Measurements from ENCODE around the gene LRRC8A.
A peak's percentile ranks its signal among the peaks of the same experiment; 100 is the strongest.
"Not testable (repeated sequence)": the region's sequence is repeated elsewhere in the genome, so short reads cannot be mapped to it uniquely, and the experiment has no call there.

LRRC8A gene

GRCh38 chr9:128881884-128882676, at the start of gene LRRC8A, which contains the start of gene KYAT1:
Gene LRRC8A, plus strand, starts transcription at chr9:128882133. Its CDS starts 25,032 bp downstream, at chr9:128907165.
Gene KYAT1, minus strand, starts transcription at chr9:128881950. Its CDS starts 36,545 bp downstream, at chr9:128845405.
- DNase-seq = peak; percentile 84

GRCh38 chr9:128833696-128834095, 48.2 kb upstream of the LRRC8A start:
- no peak for DNase-seq

GRCh38 chr9:128835246-128836210, 46.4 kb upstream of the LRRC8A start:
- no peak for DNase-seq

GRCh38 chr9:128836509-128837145, 45.3 kb upstream of the LRRC8A start:
- DNase-seq = no peak

GRCh38 chr9:128838338-128838737, 43.6 kb upstream of the LRRC8A start:
- DNase-seq = no peak

GRCh38 chr9:128840524-128840923, 41.4 kb upstream of the LRRC8A start:
- DNase-seq = no peak

- no peak for DNase-seq
These were observed 40.0 kb upstream of the LRRC8A start for GRCh38 chr9:128841694-128842492.

- not testable (repeated sequence) for DNase-seq
These were observed 38.8 kb upstream of the LRRC8A start for GRCh38 chr9:128843171-128843570.

- peak; percentile 30 for DNase-seq
These were observed 36.6 kb upstream of the LRRC8A start for GRCh38 chr9:128845186-128845931.

- no peak for DNase-seq
These were observed 35.3 kb upstream of the LRRC8A start for GRCh38 chr9:128846680-128847030.

GRCh38 chr9:128847803-128848202, 34.1 kb upstream of the LRRC8A start:
- no peak for DNase-seq

GRCh38 chr9:128851024-128851423, 30.9 kb upstream of the LRRC8A start:
- DNase-seq = not testable (repeated sequence)

GRCh38 chr9:128851779-128852600, 29.9 kb upstream of the LRRC8A start:
- DNase-seq = not testable (repeated sequence)

GRCh38 chr9:128852646-128853045, 29.3 kb upstream of the LRRC8A start:
- not testable (repeated sequence) for DNase-seq

- DNase-seq = not testable (repeated sequence)
These were observed 27.5 kb upstream of the LRRC8A start for GRCh38 chr9:128854454-128854853.

- not testable (repeated sequence) for DNase-seq
These were observed 23.5 kb upstream of the LRRC8A start for GRCh38 chr9:128858476-128858875.

- no peak for DNase-seq
These were observed 21.0 kb upstream of the LRRC8A start for GRCh38 chr9:128860937-128861336.

GRCh38 chr9:128861501-128861900, 20.4 kb upstream of the LRRC8A start:
- no peak for DNase-seq

GRCh38 chr9:128862401-128862851, 19.5 kb upstream of the LRRC8A start:
- DNase-seq = no peak

GRCh38 chr9:128863647-128864046, 18.3 kb upstream of the LRRC8A start:
- DNase-seq = peak; percentile 1

Data from NCI-H526 treated with DMSO at 0.1 percent for 48 hours (cell line).